SHP77 treated with DMSO at 0.1 percent for 48 hours (cell line): Measurements from ENCODE around the gene SNX25.
"Not testable (repeated sequence)": the region's sequence is repeated elsewhere in the genome, so short reads cannot be mapped to it uniquely, and the experiment has no call there.

Experiments used
- DNase-seq: peaks from one replicate; lab custom pipeline; 2025; lab: John Stamatoyannopoulos, UW

The SNX25 gene

DNA sequence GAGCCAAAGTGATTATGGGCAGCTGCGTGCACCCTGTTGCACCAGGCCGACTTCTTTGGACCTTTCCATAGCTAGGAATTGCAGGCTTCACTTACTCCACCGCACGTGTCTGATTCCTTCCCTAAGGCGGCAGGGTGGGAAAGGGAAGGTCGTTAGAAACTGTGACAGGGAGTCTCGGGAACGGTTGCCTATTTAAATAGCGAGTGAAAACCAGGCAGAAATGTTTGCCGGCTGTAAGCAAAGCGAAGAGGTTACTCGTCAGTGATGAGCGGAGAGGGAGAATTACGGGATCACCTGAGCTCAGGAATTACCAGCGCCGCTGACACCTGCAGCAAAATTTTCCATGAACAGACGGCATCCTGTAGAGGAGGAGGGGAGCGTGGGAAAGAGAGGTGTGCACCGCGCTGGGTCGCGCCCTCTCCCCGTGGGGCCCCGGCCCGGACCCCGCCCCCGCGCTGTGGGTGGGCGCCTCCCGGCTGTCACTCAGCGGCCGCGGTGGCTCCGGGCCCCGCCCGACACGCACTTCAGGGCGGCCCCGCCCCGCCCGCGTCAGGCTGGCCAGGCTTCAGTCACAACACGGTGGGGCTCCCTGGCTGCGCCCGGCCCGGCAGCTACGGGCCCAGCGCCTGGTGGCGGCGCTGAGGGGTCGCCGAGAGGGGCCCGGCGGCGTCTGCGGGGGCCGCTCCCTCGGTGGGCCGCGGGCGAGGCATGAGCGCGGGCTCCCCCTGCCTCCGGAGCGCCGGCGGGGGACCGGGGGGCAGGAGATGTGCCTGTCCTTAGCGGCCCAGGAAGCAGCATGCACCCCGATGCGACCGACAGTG lies at the start of gene SNX25:
TSS of gene SNX25 (plus strand) at position 568 of the 821 bp plus-strand sequence. CDS start at position 797, 229 bp downstream.
- no peak for DNase-seq

DNA sequence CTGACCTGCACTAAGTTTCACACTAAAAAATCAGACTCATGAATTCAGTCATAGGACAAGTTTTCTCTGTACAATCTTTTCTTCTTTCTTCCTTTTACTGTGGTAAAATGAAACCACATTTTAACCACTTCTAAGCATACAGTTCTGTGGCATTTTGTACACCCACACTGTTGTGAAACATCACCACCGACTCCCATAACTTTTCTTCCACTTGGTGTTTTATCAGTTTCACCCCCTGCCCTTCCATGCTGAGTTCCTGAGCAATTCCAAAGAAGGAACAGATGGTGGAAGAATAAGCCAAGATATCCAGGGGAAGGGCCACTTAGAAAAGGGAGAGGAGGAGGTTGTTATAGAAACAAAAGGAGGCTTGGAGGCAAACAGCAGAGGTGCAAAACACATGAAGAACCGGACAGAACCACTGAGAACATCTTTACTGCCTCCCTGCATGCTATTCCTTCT lies 43.8 kb upstream of the SNX25 start:
- DNase-seq, result no peak

- DNase-seq, result no peak
Observed at GRCh38 chr4:185167234-185167633, 42.2 kb upstream of the SNX25 start.

DNA sequence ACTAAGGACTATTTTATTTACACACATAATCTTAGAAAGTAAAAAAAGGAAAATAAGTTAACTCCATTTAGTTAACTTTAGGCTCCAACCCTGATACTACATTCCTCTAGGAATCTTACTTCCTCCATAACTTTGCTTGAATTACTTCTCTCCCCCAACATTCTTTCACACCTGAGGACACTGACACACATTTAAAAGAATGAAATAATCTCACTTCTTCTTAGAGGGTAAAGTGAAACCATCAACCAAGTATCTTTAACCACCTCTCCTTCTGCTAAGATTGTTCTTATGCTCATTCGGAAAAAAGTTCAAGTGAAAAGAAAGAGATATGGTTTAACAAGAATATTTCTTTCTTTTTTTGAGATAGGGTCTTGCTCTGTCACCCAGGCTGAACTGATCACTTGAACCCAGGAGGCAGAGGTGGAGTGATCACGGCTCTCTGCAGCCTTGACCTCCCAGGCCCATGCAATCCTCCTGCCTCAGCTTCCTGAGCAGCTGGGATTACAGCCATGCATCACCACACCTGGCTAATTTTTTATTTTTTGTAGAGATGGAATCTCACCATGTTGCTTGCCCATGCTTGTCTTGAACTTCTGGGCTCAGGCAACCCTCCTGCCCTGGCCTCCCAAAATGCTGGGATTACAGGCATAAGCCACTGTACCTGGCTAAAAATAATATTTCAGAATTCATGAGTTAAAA lies 37.9 kb upstream of the SNX25 start:
- no peak for DNase-seq

- DNase-seq, result no peak
Observed at GRCh38 chr4:185179488-185179887, 29.9 kb upstream of the SNX25 start.

GRCh38 chr4:185182239-185182638 lies 27.2 kb upstream of the SNX25 start:
- no peak for DNase-seq

DNA sequence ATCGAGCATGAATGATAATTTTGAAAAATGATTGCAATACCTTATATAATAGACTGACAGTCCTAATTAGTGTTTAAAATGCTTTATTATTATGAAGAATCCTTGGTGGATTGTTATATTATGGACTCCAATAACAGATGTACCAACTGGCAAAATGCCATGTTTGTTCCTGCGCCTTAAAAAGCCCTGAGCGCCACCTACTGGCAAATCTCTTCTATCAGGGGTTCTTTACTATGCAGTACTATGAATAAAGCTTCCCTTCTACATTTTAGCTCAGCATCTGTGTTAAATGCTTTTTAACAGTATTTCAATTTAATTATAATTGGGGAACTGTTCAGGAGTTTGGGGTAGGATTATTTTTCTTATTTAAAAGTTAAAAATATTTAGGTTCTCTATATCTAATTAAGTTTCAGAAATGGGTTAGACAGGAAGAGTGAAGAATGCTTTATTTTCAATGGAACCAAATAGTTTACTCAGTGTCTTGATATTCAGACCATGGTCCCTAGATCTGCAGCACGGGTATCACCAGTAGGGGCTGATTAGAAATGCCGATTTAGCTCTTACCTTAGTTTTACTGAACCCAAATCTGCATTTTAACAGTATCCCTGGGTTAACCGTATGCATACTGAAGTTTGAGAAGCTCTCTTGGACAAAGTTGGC lies 25.6 kb upstream of the SNX25 start:
- peak; percentile 20 for DNase-seq

DNA sequence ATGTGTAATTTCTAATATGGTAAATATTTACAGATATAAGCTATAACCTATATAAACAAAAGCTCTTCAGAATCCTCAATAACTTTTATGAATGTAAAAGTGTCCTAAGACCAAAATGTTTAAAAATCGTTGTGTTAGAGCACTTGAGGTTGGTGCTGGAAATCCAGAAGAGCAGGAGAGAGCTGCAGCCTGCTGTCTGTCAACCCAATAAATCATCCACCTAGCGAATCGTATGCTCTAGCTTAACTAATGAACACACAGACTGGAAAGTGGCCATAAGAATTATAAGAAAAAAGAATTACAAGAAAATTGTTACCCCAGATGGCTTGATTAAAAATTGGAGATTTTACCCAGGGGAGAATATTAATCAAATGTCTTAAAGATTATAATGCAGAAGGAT lies 22.6 kb upstream of the SNX25 start:
- no peak for DNase-seq

GRCh38 chr4:185189606-185190305 lies 19.6 kb upstream of the SNX25 start:
- DNase-seq, result no peak

DNA sequence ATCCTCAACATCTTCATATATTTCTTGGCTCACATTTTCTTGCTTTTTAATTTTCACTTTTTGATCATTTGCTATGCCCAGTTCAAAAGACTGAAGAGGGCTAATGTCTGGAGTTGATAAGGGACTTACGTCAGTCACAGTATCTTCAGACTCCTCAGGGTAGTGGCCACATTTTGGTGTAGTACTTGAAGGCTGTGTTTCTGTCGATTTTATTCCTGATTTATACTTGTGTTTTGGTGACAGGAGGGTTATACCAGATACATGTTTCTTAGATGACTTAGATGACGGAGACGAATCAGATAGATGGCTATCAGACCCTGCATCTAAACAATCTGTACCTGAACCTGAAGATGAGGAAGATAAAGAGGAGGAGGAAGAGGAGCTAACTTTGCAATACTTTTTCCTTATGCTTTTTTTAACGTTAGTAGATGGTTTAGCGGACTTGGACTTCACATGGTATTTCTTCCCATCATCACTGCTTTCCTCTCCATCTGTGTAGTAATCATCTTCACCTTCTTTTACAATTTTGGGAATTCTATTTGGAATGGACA lies 19.0 kb upstream of the SNX25 start:
- no peak for DNase-seq

DNA sequence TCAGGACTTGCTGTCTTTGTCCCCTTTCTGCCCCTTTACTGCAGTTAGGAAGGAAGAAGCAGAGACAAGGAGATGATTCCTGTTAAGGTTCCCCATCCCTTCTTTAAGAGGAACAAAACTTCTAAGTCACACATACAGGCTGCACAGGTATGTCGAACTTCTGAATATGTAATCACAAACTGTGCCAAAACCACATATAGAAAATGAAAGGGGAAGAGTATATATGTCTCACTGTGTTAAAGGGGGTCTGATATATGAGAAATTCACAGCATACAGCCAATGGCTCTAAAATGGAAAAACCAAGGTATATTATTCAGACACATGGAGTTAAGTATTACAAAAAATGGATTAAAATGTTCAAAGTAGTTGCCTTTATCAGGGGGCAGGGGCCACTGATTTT lies 17.3 kb upstream of the SNX25 start:
- DNase-seq, result no peak

DNA sequence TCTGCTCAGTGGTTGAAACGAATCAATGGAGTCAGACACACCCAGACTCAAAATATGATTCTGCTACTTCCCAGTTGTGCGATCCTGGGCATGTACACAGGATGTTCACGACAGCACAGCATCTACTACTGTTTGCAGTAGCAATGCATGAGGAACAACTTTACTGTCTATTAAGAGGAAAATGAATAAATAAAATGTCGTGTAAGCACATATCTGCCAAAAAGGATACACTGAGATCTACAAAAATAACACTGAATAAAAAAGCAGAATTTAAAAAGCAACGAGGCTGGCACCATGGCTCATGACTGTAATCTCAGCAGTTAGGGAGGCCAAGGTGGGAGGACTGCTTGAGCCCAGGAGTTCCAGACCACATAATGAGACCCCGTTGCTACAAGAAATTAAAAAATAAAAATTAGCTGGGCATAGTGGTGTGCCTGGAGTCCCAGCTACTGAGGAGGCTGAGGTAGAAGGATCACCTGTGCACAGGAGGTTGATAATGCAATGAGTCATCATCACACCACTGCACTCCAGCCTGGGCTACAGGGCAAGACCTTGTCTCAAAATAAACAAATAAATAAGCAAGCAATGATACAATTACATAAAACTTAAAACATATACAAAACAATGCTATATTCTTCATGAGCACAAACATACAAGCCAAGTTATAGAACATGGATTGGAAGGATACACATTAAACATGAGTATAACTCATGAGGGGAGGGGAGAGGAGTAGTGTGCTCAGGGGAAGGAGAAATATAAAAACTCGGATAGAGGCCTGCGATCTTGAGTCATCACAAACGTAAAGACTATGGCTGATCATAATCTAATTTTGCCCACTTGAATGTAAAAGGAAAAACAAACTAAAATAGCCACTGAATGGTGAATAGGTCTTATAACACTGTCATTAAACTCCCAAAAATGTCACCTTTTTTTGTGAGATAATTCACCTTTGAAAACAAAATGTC lies 14.2 kb upstream of the SNX25 start:
- DNase-seq, result no peak

DNA sequence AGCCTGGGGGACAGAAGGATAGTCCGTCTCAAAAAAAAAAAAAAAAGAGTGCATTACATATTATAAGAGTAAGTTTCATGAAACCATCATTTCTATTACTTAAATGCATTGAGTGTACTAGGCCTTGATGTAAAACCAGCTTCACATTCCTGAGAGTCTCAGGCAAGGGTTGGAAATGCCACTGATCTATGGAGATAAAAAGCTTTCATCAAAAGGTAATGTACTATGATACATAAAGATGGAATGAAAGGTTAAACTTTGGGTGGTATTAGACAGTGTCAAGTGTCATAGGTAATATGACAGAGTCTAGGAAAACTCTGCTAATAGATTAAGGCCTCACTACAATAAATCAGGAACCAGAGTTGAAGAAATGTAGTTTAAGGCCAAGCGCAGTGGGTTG lies 13.0 kb upstream of the SNX25 start:
- DNase-seq, result no peak

DNA sequence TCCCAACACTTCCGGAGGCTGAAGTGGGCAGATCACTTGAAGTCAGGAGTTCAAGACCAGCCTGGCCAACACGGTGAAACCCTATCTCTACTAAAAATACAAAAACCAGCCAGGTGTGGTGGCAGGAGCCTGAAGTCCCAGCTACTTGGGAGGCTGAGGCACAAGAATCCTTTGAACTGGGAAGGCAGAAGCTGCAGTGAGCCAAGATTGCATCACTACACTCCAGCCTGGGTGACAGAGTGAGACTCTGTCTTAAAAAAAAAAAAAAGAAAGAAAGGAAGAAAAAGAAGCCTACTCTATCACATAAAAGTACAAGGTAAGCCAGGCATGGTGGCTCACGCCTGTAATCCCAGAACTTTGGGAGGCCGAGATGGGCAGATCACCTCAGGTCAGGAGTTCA lies 11.2 kb upstream of the SNX25 start:
- DNase-seq, result not testable (repeated sequence)

GRCh38 chr4:185201977-185202962 lies 7.1 kb upstream of the SNX25 start:
- DNase-seq, result no peak

GRCh38 chr4:185202984-185203485 lies 6.4 kb upstream of the SNX25 start:
- no peak for DNase-seq

GRCh38 chr4:185203486-185204237 lies 5.7 kb upstream of the SNX25 start, which contains the start of gene CFAP97:
Gene CFAP97, minus strand, starts transcription at chr4:185204000. Its CDS starts 12,804 bp downstream, at chr4:185191196.
- no peak for DNase-seq

DNA sequence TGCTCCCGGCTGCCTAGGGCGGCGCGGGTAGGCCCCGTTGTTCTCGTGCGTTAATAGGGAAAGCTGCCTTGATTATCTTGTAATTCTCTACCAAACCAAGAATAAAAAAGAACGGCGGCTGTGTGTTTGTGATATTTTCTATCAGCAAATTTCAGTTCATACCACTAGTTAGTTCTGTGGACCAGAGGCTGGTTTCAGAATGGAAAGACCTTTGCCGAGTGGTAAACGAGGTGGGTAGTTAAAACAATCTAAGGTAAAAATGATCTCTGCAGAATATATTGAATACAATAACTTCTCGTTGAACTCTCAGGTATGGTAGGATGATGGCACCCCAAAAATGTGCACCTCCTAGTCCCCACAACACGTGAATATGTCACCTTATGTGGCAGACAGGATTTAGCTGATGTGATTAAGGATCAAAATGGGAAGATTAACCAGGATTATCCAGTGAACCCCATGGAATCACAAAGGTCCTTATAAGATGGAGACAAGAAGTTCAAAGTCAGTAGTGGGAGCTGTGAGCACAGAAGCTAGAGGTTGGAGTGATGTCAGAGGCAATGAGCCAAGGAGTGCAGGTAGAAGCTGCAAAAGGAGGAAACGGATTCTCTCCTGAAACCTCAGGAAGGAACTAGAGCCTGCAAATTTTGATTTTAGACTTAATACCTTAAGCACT lies 5.0 kb upstream of the SNX25 start:
- no peak for DNase-seq
